Stimulated activated CD4-positive, alpha-beta T cell treated with anti-CD3 and anti-CD28 coated beads, Interleukin-1b, Interleukin-23, amount 100 ng/mL, for 4 hours (primary cell): Measurements from ENCODE around the gene SORL1.
"Not testable (repeated sequence)": the region's sequence is repeated elsewhere in the genome, so short reads cannot be mapped to it uniquely, and the experiment has no call there.

Source experiments
- DNase-seq, 2 donors: peaks; one replicate each; pipeline ENCODE4 v3.0.0-alpha.2; 2020; ENCODE audit warnings: low read depth in 2 of 2

SORL1 gene

GRCh38 chr11:121478226-121478894, 26.2 kb downstream of the SORL1 start:
- DNase-seq: no peak

GRCh38 chr11:121478895-121479697, 27.0 kb downstream of the SORL1 start:
- no peak for DNase-seq

- no peak for DNase-seq
These were observed 27.7 kb downstream of the SORL1 start for GRCh38 chr11:121479698-121480238.

DNA sequence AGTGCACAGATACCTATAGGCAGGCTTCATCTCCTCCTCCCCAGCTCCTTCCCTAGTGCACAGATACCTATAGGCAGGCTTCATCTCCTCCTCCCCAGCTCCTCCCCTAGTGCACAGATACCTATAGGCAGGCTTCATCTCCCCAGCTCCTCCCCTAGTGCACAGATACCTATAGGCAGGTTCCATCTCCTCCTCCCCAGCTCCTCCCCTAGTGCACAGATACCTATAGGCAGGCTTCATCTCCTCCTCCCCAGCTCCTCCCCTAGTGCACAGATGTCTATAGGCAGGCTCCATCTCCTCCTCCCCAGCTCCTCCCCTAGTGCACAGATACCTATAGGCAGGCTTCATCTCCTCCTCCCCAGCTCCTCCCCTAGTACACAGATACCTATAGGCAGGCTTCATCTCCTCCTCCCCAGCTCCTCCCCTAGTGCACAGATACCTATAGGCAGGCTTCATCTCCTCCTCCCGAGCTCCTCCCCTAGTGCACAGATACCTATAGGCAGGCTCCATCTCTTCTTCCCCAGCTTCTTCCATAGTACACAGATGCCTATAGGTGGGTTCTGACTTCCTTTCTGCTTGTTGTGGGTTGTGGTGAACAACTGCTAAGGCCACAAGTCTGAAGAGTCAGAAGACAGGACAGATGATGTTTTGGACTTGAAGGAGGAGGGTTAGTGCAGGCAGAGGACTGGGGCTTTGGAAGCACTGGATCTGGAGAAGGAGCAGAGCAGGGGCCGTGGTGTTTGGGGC, 29.5 kb downstream of the SORL1 start:
- DNase-seq: not testable (repeated sequence)

- DNase-seq: peak in 1 of 2 donors; percentile 37
These were observed 30.4 kb downstream of the SORL1 start for GRCh38 chr11:121482231-121483129.

DNA sequence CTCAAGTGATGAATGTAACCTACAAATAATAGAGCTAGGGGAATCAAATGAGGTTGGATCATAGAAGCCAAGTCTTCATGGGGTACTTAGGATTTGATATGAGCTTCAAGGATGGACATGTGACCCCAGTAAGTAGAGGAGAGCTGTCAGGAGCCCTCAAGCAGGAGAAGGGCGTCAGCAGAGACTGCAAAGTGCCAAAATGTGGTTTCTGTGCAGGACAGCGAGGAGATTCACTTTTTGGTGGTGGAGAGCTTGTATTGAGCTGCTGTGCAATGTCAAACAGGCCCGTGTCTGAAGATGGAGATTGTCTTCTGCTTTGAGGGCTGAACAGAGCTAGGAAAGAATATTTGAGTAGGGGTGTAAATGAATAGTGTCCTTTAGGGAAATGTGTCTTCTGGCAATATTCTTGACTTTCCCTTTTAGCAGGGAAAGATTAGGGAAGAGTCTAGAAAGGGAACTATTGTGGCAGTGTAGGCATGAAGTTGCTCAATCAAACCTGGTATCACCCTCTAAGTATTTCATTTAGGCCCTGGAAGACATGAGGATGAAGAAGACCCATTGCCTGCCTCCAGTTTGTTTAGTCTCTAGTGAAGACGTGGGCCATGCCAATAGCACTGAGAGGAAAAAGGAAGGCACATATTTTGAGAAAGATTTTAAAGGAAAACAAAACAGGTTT, 31.8 kb downstream of the SORL1 start:
- no peak for DNase-seq

- no peak for DNase-seq
These were observed 33.1 kb downstream of the SORL1 start for GRCh38 chr11:121485216-121485615.

DNA sequence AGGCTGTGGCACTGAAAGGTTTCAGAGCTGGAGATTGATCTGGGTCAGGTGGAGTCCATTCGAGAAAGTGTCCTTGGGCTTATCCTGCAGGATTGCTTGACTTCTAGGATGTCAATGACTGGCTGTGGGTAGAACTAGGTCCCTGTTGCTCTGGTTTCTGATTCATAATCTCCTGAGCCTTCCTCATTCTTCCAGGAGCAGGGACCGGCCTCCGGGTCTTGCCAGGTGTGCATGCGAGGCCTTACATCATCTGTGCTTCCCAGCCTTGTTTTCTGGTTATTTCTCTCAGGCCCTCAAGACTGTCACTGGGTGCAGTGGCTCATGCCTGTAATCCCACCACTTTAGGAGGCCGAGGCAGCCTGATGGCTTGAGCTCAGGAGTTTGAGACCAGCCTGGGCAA, 33.9 kb downstream of the SORL1 start:
- DNase-seq: no peak

GRCh38 chr11:121487191-121487590, 35.1 kb downstream of the SORL1 start:
- DNase-seq: no peak

DNA sequence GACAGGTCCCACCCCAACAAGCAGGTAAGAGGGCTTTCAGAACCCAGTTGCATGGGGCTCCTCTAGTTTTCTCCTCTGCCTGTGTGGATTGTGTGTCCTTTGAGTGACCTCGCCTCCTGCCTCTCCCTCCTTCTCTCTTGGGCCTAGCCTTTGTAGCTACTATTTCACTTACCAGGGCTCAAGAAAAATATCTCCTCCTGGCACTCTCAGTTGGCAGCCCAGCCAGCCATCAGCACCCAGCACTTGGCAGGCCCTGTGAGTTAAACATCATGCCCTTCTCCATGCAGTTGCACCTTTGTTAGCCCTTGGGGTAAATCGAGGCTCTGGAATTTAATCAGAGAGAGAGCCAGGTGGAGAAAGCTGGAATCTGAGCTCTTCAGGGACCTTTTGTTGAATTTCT, 36.1 kb downstream of the SORL1 start:
- DNase-seq: no peak

DNA sequence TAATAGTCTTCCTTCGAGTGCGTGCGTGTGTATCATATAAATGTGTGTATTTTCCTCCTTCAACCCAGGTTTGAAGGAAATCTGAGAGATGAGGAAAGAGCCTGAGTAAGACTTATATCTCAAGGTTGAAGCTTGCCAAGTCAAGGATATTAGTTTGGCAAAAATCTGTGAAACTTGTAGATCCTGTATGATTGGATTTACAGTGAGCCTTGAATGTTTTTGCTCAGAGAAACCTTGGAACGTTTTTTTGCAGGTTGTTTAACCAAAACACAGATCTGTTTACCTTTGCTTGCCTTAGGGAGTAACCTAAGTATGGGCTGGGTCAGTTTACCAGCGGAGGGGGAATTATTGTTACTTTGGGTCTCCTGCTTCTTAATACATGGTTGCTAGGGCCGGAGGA, 36.5 kb downstream of the SORL1 start:
- DNase-seq: no peak

DNA sequence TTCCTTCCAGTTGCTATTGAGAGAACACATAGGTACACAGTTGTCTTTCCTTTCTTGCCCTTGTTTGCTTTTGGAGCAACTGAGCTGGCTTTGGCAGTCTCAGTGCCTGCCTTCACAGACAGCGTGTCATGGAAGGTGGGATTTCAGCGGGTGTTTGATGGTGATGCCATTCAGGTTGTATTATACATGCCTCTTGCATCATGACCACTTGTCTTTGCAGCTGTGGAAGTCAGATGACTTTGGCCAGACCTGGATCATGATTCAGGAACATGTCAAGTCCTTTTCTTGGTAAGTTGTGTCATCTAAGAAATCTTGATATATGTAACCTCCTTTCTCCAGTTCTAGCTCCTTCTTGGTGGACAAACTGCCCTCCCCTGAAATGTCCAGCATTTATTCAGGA, 37.7 kb downstream of the SORL1 start:
- DNase-seq: no peak

DNA sequence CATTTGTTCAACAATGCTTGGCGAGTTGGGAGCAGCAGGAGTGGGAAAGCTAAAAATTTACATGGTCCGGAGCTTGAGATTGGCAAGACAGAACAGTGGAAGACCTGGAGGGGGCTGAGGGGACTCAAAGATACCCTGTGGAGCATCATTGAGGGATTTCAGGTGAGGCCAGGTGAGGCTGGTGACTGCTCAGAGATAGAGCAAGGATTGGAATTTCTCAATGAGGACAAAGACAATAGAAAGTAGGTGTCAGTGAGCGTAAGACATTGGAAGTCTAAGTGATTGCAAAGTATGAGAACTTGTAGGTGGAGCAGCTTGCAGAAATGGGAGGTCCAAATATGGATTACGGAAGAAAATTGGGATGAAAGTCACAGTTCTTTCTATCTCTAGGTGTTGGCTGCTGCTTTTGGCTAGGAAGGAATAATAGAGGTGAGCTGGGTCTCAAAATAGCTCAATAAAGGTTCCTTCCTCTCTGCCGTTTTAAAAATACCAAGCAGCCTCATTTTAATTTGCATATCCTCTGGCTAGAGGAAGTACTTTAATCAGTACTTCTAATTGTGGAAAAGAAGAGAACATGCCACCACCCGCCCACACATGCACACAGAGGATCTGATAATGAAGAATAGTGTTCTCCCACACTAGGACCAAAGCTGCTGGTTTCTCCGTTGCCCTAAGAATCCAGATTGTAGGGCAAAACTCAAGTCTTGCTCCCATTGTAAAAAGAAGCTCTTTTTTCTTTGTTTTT, 42.4 kb downstream of the SORL1 start:
- peak; percentile 30 to 33 for DNase-seq

DNA sequence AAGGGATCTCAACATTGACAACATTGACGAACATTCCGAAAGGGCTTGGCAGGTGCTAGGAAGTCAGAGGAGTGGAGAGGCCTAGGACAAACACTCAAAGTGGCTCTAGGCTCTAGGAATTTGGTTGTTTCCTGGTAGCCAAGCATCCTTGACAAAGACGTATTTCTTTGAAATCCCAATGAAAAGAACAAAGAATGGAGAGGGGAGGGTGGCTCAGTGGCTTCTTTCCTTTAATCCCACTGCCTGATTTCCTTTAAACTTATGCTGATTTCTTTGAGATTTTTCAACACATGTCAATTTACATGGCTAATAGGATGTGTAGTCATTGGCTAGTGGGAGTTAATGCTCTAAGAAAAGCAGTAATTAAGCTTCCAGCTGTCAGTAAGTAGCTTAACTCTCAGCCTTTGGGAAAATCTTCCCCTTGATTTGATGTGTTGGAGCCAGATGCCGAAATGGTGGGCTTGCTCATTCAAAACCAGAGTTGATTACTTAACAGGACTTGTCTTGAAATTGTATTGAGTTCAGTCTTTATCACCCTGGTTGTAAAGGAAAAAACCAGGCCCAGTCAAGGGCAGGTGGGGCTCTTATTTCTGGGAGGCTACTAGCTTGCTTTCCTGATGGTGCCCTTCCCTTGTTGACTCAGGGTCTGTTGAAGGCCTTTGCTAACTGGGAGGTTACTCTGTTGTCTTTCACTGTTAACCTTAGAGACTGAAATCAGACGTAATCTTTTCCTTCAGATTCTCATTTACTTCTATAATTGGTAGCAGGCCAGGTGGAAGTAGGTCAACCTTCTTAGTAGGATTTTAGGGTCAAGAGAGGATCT, 45.3 kb downstream of the SORL1 start:
- DNase-seq: no peak

GRCh38 chr11:121499405-121499804, 47.3 kb downstream of the SORL1 start:
- no peak for DNase-seq

GRCh38 chr11:121500275-121500674, 48.2 kb downstream of the SORL1 start:
- no peak for DNase-seq

DNA sequence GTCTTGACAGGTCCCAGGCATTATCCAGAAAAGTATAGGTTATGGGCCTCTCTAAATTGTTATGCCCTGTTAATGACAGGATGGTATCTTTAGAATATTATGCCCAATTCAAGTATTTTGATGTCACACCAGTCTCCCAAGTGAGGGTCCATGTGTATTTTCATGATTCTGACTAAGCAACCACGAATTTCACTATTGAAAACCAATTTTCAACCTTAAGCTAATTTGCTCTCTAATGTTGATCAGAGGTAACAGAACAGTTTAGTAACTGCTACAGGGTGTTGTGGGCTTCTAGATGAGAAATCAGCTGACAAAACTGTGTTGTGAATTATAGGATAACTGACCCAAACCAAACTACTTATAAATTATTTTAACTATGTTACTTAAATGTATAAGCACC, 48.6 kb downstream of the SORL1 start:
- DNase-seq: no peak

DNA sequence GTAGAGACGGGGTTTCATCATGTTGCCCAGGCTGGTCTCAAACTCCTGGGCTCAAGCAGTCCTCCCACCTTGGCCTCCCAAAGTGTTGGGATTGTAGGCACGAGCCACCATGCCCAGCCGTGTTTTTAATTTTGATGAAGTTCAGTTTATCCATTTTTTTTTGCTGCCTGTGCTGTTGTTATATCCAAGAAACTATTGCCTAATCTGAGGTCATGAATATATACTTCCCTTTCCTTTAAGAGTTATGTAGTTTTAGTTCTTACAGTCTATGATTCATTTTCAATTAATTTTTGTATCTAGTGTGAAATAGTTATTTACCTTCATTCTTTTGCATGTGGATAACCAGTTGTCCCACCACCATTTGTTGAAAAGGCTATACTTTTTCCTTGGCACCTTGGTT, 50.9 kb downstream of the SORL1 start:
- DNase-seq: no peak

DNA sequence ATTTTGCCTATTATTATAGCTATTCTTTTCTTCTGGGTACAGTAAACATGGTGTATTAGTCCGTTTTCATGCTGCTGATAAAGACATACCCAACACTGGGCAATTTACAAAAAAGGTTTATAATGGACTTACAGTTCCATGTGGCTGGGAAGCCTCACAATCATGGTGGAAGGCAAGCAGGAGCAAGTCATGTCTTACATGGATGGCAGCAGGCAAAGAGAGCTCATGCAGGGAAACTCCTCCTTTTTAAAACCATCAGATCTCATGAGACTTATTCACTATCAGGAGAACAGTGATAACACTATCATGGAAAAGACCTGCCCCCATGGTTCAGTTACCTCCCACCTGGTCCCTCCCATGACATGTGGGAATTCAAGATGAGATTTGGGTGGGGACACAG, 54.1 kb downstream of the SORL1 start:
- not testable (repeated sequence) for DNase-seq
